Hepatocyte (in vitro differentiated cells): ENCODE measurements around the gene LCT.

ENCODE experiments used
- EZH2 ChIP-seq: fragments of 200-600 bp; sonication (generic); IDR thresholded peaks from 2 replicates; pipeline ENCODE4 v1.6.1; 2016; ENCODE audit warnings: antibody characterized with exemption, mild to moderate bottlenecking, borderline replicate concordance
- EZH2phosphoT487 ChIP-seq: fragments of 200-600 bp; sonication (generic); IDR thresholded peaks from one replicate; pipeline ENCODE4 v1.6.1; 2018; ENCODE audit warnings: antibody characterized with exemption, mild to moderate bottlenecking, low read depth, moderate library complexity; ENCODE audit not compliant: unreplicated experiment, severe bottlenecking
- TF ChIP-seq, protein P1 (sequence below): fragments of 200-600 bp; sonication (generic); IDR thresholded peaks from 2 replicates; pipeline ENCODE4 v1.5.1; 2016; ENCODE audit warnings: antibody characterized with exemption, mild to moderate bottlenecking; ENCODE audit not compliant: poor library complexity

GRCh38 chr2:135838502-135838901, 1.5 kb upstream of the LCT start:
- TF ChIP-seq, protein P1, sequence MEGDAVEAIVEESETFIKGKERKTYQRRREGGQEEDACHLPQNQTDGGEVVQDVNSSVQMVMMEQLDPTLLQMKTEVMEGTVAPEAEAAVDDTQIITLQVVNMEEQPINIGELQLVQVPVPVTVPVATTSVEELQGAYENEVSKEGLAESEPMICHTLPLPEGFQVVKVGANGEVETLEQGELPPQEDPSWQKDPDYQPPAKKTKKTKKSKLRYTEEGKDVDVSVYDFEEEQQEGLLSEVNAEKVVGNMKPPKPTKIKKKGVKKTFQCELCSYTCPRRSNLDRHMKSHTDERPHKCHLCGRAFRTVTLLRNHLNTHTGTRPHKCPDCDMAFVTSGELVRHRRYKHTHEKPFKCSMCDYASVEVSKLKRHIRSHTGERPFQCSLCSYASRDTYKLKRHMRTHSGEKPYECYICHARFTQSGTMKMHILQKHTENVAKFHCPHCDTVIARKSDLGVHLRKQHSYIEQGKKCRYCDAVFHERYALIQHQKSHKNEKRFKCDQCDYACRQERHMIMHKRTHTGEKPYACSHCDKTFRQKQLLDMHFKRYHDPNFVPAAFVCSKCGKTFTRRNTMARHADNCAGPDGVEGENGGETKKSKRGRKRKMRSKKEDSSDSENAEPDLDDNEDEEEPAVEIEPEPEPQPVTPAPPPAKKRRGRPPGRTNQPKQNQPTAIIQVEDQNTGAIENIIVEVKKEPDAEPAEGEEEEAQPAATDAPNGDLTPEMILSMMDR: no peak
- TF ChIP-seq EZH2phosphoT487 (no peak), EZH2 (no peak)
